ENCODE results near the gene EXOC6B. TPM values are rescaled to one million over a fixed set of nuclear protein-coding genes. Genes with fewer than 3 reads are reported as not detected.

The EXOC6B gene
- total and polyA plus RNA-seq, 9 of the 15 experiments (the other 6 are each of a cell fraction or from before 2014, with no cell fraction given): 0.28 to 4.2 (median 2.0) TPM

- BruUV-seq (replicated peaks): no TSS peak
- no peak overlapping the region for H3K27ac ChIP-seq (ENCODE audit: extremely low read depth, low read depth, low read length)
- intact Hi-C loops (cut with micrococcal nuclease) (no loop called here), in situ Hi-C loops (cut with MboI) (no loop called here)
- H3K79me2 ChIP-seq (ENCODE audit: control insufficient read depth, insufficient read depth, low read length): no peaks in the 10 kb centered on the region
- peaks cover 0 to 4% of the 10 kb centered on the region in 2 experiments; a peak in 1 of 5 replicates for H3K27me3 ChIP-seq (ENCODE audit: control insufficient read depth in 2 of 2, insufficient read depth in 2 of 2, low read length in 2 of 2)
- H3K9ac ChIP-seq (ENCODE audit: insufficient read depth in 1 of 2, low read depth in 2 of 2, low read length in 2 of 2): no peak overlapping the region
- H3K36me3 ChIP-seq (ENCODE audit: control insufficient read depth, insufficient read depth, low read length): no peaks in the 10 kb centered on the region
- H4K20me1 ChIP-seq (replicated peaks; ENCODE audit: control insufficient read depth, insufficient read depth, low read length): no peaks in the 10 kb centered on the region
- H3K4me2 ChIP-seq (ENCODE audit: insufficient read depth, low read length): no peak overlapping the region
- WGBS (ENCODE audit: insufficient coverage, low coverage, missing lambda C conversion rate): 4% methylated on average over 5 of the region's 5 CpGs
- H3K9me1 ChIP-seq (ENCODE audit: control insufficient read depth, insufficient read depth, low read length): no peaks in the 10 kb centered on the region
- ATAC-seq: no peak
- no peaks in the 10 kb centered on the region for H3K9me3 ChIP-seq (replicated peaks; ENCODE audit: control insufficient read depth, insufficient read depth, low read depth, low read length)
- FAIRE-seq: no peak
- no peak overlapping the region for H3K4me3 ChIP-seq
- DNase-seq (ENCODE audit: extremely low read depth in 1 of 4, low spot score in 3 of 4): no peak
- POLR2A ChIA-PET: no interaction called here
- no peak overlapping the region for H2AFZ ChIP-seq (ENCODE audit: low read depth, low read length)
- no peaks in the 10 kb centered on the region for H3K4me1 ChIP-seq (replicated peaks in 1 of 2; ENCODE audit: control insufficient read depth in 2 of 2, insufficient read depth in 2 of 2, low read length in 2 of 2)
- CTCF ChIA-PET (ENCODE audit: low intra/inter-chr PET ratio): no interaction called here
- TF ChIP-seq ATF7 (IDR thresholded peaks at IDR 0.05) (no peak), COPS2 (conservative IDR thresholded peaks at IDR 0.05) (no peak), ZNF584 (CRISPR knock-in tag; IDR thresholded peaks at IDR 0.05; ENCODE audit: low read depth) (no peak), ZNF445 (CRISPR knock-in tag; IDR thresholded peaks at IDR 0.05; ENCODE audit: low read depth) (no peak), MCM7 (IDR thresholded peaks at IDR 0.05) (no peak), HDAC8 (tag; IDR thresholded peaks at IDR 0.05) (no peak), ZNF668 (CRISPR knock-in tag; IDR thresholded peaks at IDR 0.05) (no peak), TCFL5 (CRISPR knock-in tag; conservative IDR thresholded peaks at IDR 0.05) (no peak)
These were observed 149.3 kb downstream of the EXOC6B start for GRCh38 chr2:72676341-72677025.

All from K562 (cell line).